BLaER1 treated with 17β-estradiol and CSF1 and Interleukin-3, amounts not matched to agents 10 nM and 100 nM (cell line): ENCODE data around the gene ADAM12.
"Not testable (repeated sequence)": the region's sequence is repeated elsewhere in the genome, so short reads cannot be mapped to it uniquely, and the experiment has no call there.

ENCODE experiments used
- H3K27ac ChIP-seq, 11 experiments: shearing (Covaris generic); formaldehyde crosslinking; 2 replicates each; pipeline ENCODE4 v1.8.1; 2022
- H3K27me3 ChIP-seq, 11 experiments: shearing (Covaris generic); formaldehyde crosslinking; 2 replicates each; pipeline ENCODE4 v1.8.1; 2022
- H3K36me3 ChIP-seq, 11 experiments: shearing (Covaris generic); formaldehyde crosslinking; 2 replicates each; pipeline ENCODE4 v1.8.1; 2022
- H3K4me1 ChIP-seq, 10 experiments: shearing (Covaris generic); formaldehyde crosslinking; 2 replicates each; pipeline ENCODE4 v1.8.1; 2022
- H3K4me2 ChIP-seq, 11 experiments: shearing (Covaris generic); formaldehyde crosslinking; 2 replicates each; pipeline ENCODE4 v1.8.1; 2022
- H3K4me3 ChIP-seq, 10 experiments: shearing (Covaris generic); formaldehyde crosslinking; 2 replicates each; pipeline ENCODE4 v1.8.1; 2022
- H3K9ac ChIP-seq, 11 experiments: shearing (Covaris generic); formaldehyde crosslinking; 2 replicates each; pipeline ENCODE4 v1.8.1; 2022
- H3K9me3 ChIP-seq, 11 experiments: shearing (Covaris generic); formaldehyde crosslinking; replicated peaks in 1 of 11; 2 replicates each; pipeline ENCODE4 v1.8.1; 2022
- H4K20me1 ChIP-seq, 11 experiments: shearing (Covaris generic); formaldehyde crosslinking; 2 replicates each; pipeline ENCODE4 v1.8.1; 2022
- Cebpa-rat ChIP-seq, 11 experiments: shearing (Covaris generic); IDR thresholded peaks; 2 replicates each; pipeline ENCODE4 v1.8.1; 2022

ADAM12 gene

DNA sequence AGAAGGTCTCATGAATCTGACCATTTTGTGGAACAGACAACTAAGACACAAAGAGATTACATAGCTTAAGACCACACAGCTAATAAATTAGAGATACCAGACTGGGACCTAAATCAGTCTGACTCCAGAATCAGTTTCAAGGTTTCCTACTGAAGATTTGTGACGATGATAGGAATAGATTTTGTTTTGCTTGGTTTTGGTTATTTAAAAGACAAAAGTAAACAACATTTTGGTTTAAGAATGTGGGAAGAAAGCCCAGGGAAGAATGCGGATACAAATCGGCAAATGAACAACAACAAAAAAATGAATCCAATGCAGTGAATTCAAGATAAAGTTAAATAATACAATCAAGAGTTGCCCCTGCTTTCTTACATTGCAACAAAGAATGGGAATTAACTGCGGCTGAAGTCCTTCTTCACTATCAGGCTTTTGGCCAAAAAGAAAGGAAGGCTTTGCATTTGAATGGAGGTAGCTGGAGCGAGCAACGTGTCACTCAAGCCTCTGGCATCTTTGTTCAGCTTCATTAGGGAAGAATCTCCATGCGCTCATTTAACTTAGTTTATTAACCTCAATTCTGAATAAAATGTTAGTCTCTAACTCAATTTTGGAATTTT, 210.8 kb downstream of the ADAM12 start:
- no peak overlapping the region for H3K4me3 ChIP-seq
- H3K4me2 ChIP-seq, result no peak overlapping the region
- H4K20me1 ChIP-seq, result no peaks in the 10 kb centered on the region

DNA sequence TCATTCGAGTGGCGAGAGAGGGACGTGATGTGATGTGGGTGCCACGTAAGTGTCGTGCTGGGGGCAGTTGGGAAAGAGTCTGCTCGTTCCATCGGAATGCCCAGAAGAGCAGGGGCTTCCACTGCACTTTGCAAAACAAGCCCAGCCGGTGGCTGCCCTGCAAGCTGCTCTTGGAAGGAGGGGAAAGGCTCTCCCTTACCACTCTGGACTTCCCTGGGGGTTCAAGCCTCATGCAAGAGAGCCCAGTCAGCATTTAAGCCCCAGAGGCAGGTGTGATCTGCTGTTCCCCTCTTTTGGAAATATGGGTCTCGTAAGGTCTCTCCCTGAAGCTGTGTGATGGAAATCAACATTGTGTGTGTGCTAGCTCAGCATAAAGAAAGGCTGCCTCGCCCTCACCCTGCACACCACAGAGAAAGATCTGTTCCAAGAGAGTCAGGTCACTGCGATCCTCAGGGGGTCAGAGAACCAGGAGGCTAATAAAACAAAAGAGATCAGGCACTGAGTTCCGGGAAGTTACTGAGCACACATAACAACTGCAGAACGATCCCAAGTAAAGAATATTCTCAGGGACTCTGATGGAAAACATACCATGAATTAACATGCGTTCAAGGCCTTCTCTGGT, 212.5 kb downstream of the ADAM12 start:
- H3K27ac ChIP-seq, result no peak overlapping the region

More for the DNA sequence above, 210.8 kb downstream of the ADAM12 start:
- peaks cover 0 to 13% (median 9%) of the 10 kb centered on the region in 10 experiments; a peak in 13 of 20 replicates for H3K4me1 ChIP-seq
- no peaks in the 10 kb centered on the region for H3K36me3 ChIP-seq
- no peak for TF ChIP-seq Cebpa-rat (IDR thresholded peaks at IDR 0.05)
- H3K9ac ChIP-seq, result no peak overlapping the region
- H3K27me3 ChIP-seq, result no peaks in the 10 kb centered on the region
- no peaks in the 10 kb centered on the region for H3K9me3 ChIP-seq
- H3K27ac ChIP-seq, result no peak overlapping the region

DNA sequence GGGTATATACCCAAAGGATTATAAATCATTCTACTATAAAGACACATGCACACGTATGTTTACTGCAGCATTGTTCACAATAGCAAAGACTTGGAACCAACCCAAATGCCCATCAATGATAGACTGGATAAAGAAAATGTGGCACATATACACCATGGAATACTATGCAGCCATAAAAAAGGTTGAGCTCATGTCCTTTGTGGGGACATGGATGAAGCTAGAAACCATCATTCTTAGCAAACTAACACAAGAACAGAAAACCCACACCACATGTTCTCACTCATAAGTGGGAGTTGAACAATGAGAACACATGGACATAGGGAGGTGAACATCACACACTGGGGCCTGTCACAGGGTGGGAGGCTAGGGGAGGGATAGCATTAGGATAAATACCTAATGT, 215.5 kb downstream of the ADAM12 start:
- not testable (repeated sequence) for H3K27me3 ChIP-seq

More for the DNA sequence above, 212.5 kb downstream of the ADAM12 start:
- H3K4me2 ChIP-seq, result no peak overlapping the region
- H3K36me3 ChIP-seq, result no peaks in the 10 kb centered on the region
- no peaks in the 10 kb centered on the region for H4K20me1 ChIP-seq
- no peaks in the 10 kb centered on the region for H3K27me3 ChIP-seq
- TF ChIP-seq Cebpa-rat (IDR thresholded peaks at IDR 0.05), result no peak
- H3K9me3 ChIP-seq, result no peaks in the 10 kb centered on the region
- H3K9ac ChIP-seq, result no peak overlapping the region
- H3K4me1 ChIP-seq, result peaks cover 0 to 19% (median 12%) of the 10 kb centered on the region in 10 experiments; a peak in 16 of 20 replicates
- no peak overlapping the region for H3K4me3 ChIP-seq

DNA sequence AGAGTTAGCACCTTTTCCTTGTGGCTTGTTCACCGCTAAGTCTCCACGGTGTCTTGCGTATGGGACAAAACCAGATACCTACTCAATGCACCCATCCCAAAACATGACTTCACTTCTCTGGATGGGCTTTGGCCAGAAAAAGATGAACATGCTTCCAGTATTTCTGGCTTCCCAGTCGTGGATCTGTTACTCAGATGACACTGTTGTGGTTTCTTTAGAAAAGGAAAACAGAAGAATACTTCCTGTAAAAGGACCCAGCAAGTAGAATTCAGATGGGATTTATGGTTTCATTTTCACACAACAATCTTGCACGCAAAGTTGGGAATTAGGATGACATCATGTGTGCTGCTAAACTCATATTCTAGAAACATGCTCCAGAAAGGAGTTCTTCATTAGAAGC, 216.7 kb downstream of the ADAM12 start:
- Histone ChIP-seq H3K9ac (no peak overlapping the region), H3K4me1 (peaks cover 0 to 6% (median 5%) of the 10 kb centered on the region in 10 experiments; a peak in 4 of 20 replicates), H3K36me3 (no peaks in the 10 kb centered on the region), H3K4me3 (no peak overlapping the region), H3K27me3 (no peaks in the 10 kb centered on the region), H4K20me1 (no peaks in the 10 kb centered on the region), H3K9me3 (no peaks in the 10 kb centered on the region), H3K27ac (no peak overlapping the region), H3K4me2 (peak overlapping the region in 5 of 11 experiments; percentile 0 to 24 (median 5); a peak in 4 of 22 replicates)
- TF ChIP-seq Cebpa-rat (IDR thresholded peaks at IDR 0.05), result no peak

More for the DNA sequence above, 215.5 kb downstream of the ADAM12 start:
- not testable (repeated sequence) for H3K4me1 ChIP-seq, H3K9me3 ChIP-seq, H3K36me3 ChIP-seq, H3K4me2 ChIP-seq, H4K20me1 ChIP-seq, H3K9ac ChIP-seq, H3K27ac ChIP-seq, H3K4me3 ChIP-seq

DNA sequence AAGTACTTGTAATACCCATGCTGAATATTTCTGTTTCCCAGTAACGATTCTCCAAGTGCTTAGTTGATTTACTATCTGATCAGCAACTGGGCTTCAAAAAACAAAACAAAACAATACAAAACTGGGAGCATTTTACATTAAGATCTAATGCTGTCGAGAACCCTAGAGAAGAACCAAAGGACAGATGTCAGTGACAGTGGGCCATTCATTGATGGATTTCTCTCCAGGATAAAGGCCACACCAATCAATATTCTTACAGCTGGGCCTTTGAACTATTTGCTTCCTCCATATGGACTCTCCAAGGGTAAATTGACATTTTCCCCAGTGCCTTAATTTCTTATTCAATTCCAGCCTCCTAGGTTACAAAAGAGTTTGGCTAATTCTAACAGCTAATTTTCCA, 217.5 kb downstream of the ADAM12 start:
- Histone ChIP-seq H3K27ac (no peak overlapping the region), H3K36me3 (no peaks in the 10 kb centered on the region), H3K4me2 (no peak overlapping the region), H3K27me3 (no peaks in the 10 kb centered on the region), H3K9ac (no peak overlapping the region), H4K20me1 (no peaks in the 10 kb centered on the region), H3K4me1 (peaks cover 0 to 6% (median 5%) of the 10 kb centered on the region in 10 experiments; a peak in 4 of 20 replicates), H3K9me3 (no peaks in the 10 kb centered on the region), H3K4me3 (no peak overlapping the region)
- TF ChIP-seq Cebpa-rat (IDR thresholded peaks at IDR 0.05), result no peak

DNA sequence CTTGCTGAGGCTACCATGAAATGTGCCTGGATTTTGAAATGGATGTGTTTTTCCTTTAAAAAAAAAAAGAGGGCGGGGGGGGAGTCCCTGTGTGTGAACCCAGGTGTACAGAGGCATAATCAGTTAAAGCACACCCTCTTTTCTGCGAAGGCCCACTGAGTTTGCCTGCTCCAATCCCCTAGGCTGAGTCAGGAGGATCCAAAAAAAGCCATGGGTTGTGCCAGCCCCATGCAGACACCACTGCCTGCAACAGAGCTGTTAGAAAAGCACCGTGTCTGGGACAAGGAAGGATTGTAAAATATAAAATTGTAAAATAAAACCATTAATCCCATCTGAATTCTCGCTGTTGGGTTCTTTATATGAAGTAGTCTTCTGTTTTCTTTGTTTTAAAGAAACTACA, 217.9 kb downstream of the ADAM12 start:
- no peak overlapping the region for H3K9ac ChIP-seq
- H3K9me3 ChIP-seq, result no peaks in the 10 kb centered on the region
- H3K27me3 ChIP-seq, result no peaks in the 10 kb centered on the region
- no peak for TF ChIP-seq Cebpa-rat (IDR thresholded peaks at IDR 0.05)
- no peak overlapping the region for H3K4me2 ChIP-seq
- H3K27ac ChIP-seq, result no peak overlapping the region
- peaks cover 0 to 6% (median 5%) of the 10 kb centered on the region in 10 experiments; a peak in 4 of 20 replicates for H3K4me1 ChIP-seq
- no peaks in the 10 kb centered on the region for H3K36me3 ChIP-seq
- no peak overlapping the region for H3K4me3 ChIP-seq
- H4K20me1 ChIP-seq, result no peaks in the 10 kb centered on the region

DNA sequence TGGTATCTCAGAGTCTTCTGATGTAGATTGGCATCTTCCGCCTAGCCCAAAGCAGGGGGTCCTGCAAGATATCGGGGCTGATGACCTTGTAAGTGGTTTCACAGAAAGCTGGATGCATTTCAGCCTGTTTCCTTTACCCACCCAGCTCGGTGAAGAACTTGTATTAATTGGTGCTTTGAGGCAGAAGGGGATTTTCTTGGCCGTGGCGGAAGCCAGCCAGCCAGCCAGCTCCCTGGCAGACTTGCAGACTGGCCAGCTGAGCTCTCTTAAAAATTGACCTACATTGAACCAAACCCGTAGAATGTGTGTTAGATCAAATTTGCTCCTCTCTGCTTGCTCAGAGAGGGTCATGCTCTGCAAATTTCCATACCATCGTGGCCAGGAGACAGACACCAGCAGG, 218.4 kb downstream of the ADAM12 start:
- Histone ChIP-seq H3K9ac (no peak overlapping the region), H3K36me3 (no peaks in the 10 kb centered on the region), H3K4me1 (peaks cover 0 to 6% (median 5%) of the 10 kb centered on the region in 10 experiments; a peak in 4 of 20 replicates), H4K20me1 (no peaks in the 10 kb centered on the region), H3K4me2 (no peak overlapping the region), H3K27me3 (no peaks in the 10 kb centered on the region), H3K9me3 (no peaks in the 10 kb centered on the region), H3K4me3 (no peak overlapping the region), H3K27ac (no peak overlapping the region)
- TF ChIP-seq Cebpa-rat (IDR thresholded peaks at IDR 0.05), result no peak

DNA sequence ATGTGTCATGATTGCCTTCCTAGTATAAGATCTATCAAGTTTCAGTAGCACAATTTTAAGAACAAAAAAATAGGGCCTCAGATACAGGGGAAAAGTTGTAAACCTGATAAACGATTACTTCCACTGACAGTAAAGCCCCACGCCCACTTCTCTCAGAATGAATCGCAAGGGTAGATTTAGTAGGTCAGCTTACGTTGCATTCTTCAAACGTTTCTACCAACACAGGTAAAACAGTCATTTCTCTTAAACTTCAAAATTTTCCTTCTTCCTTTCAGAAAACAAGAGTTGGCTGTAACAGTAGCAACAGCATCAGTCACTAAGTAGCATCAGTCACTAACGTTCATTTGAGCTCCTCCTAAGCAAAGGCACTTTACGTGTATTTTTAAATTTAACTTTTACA, 221.5 kb downstream of the ADAM12 start:
- Histone ChIP-seq H3K27ac (no peak overlapping the region), H3K4me1 (peaks cover 0 to 5% (median 5%) of the 10 kb centered on the region in 10 experiments; a peak in 4 of 20 replicates), H3K27me3 (no peaks in the 10 kb centered on the region), H3K9me3 (peaks cover 0 to 7% (median 0%) of the 10 kb centered on the region in 11 experiments; a peak in 2 of 22 replicates), H3K9ac (no peak overlapping the region), H3K4me3 (no peak overlapping the region), H3K4me2 (no peak overlapping the region), H3K36me3 (no peaks in the 10 kb centered on the region), H4K20me1 (no peaks in the 10 kb centered on the region)
- no peak for TF ChIP-seq Cebpa-rat (IDR thresholded peaks at IDR 0.05)

DNA sequence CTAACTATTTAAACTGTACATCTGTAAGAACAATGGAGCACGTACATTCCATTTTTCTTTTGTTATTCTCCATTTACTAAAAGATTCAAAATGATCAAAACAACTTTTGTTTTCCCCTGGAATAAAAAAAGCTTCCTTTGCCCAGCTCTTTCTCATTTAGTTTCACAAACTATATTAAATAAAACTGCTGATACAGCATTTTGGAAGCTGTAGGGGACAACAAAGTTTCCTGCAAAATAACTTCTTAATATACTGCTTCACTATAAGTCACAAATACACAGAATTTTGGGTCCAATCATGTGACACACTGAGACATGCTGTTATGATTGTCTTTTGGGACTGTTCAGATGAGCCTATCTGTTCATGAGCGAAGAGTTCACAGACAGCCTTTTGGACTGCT, 222.4 kb downstream of the ADAM12 start:
- Histone ChIP-seq H3K36me3 (no peaks in the 10 kb centered on the region), H3K9ac (no peak overlapping the region), H3K9me3 (peaks cover 0 to 7% (median 0%) of the 10 kb centered on the region in 11 experiments; a peak in 2 of 22 replicates), H4K20me1 (no peaks in the 10 kb centered on the region), H3K27ac (no peak overlapping the region), H3K4me3 (no peak overlapping the region), H3K4me2 (no peak overlapping the region), H3K27me3 (no peaks in the 10 kb centered on the region), H3K4me1 (no peaks in the 10 kb centered on the region)
- no peak for TF ChIP-seq Cebpa-rat (IDR thresholded peaks at IDR 0.05)

DNA sequence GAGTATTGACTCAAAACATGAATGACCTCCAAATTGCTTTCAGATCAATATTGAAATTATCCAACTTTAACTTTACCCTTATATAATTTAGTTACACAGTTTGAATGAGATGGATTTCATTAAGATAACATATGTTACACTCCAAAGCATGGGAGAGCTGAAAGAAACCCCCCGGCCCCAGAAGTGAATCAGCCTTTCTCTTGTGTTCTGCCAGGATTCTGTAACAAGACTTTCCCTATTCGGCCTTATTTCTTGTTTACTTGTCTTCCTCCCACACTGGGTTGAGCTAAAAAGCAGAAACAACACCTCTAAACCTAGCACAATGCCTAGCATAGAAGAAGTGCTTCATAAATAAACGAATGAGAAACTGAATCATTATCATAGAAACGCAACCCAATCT, 224.8 kb downstream of the ADAM12 start:
- no peaks in the 10 kb centered on the region for H3K27me3 ChIP-seq
- no peak for TF ChIP-seq Cebpa-rat (IDR thresholded peaks at IDR 0.05)
- no peak overlapping the region for H3K4me3 ChIP-seq
- H3K4me2 ChIP-seq, result no peak overlapping the region
- no peaks in the 10 kb centered on the region; a peak in 1 of 20 replicates for H3K4me1 ChIP-seq
- no peaks in the 10 kb centered on the region for H3K36me3 ChIP-seq
- H3K9ac ChIP-seq, result no peak overlapping the region
- H4K20me1 ChIP-seq, result no peaks in the 10 kb centered on the region
- H3K27ac ChIP-seq, result no peak overlapping the region
- peaks cover 0 to 7% (median 0%) of the 10 kb centered on the region in 11 experiments; a peak in 2 of 22 replicates for H3K9me3 ChIP-seq
